HG03159 (cell line): ENCODE data around the gene DENND1A.
A peak's percentile ranks its signal among the peaks of the same experiment; 100 is the strongest.
"Not testable (repeated sequence)": the region's sequence is repeated elsewhere in the genome, so short reads cannot be mapped to it uniquely, and the experiment has no call there.

Source experiments
- ATAC-seq: cut with Tn5 transposase; IDR thresholded peaks from one replicate; pipeline ENCODE4 v1.9.1; 2021; ENCODE audit warnings: mild to moderate bottlenecking, moderate library complexity; ENCODE audit not compliant: unreplicated experiment

Gene DENND1A

GRCh38 chr9:123929870-123930831 lies at the start of gene DENND1A:
Gene DENND1A, minus strand, starts transcription at chr9:123930126. Its CDS starts 221 bp downstream, at chr9:123929905.
- ATAC-seq: peak; percentile 72

GRCh38 chr9:123978981-123979380 lies 49.1 kb upstream of the DENND1A start:
- no peak for ATAC-seq

- not testable (repeated sequence) for ATAC-seq
These were observed 46.7 kb upstream of the DENND1A start for GRCh38 chr9:123976579-123976978.

- no peak for ATAC-seq
These were observed 45.9 kb upstream of the DENND1A start for GRCh38 chr9:123975871-123976270.

- ATAC-seq: no peak
These were observed 44.5 kb upstream of the DENND1A start for GRCh38 chr9:123974471-123974870.

- no peak for ATAC-seq
These were observed 43.8 kb upstream of the DENND1A start for GRCh38 chr9:123973590-123974223.

GRCh38 chr9:123972618-123973017 lies 42.7 kb upstream of the DENND1A start:
- ATAC-seq: no peak

- ATAC-seq: no peak
These were observed 37.4 kb upstream of the DENND1A start for GRCh38 chr9:123967323-123967722.

- ATAC-seq: no peak
These were observed 36.1 kb upstream of the DENND1A start for GRCh38 chr9:123965801-123966686.

- no peak for ATAC-seq
These were observed 34.8 kb upstream of the DENND1A start for GRCh38 chr9:123964761-123965160.

GRCh38 chr9:123960965-123961364 lies 31.0 kb upstream of the DENND1A start:
- ATAC-seq: no peak

GRCh38 chr9:123960366-123960765 lies 30.4 kb upstream of the DENND1A start:
- no peak for ATAC-seq

- ATAC-seq: no peak
These were observed 29.9 kb upstream of the DENND1A start for GRCh38 chr9:123959787-123960186.

GRCh38 chr9:123957731-123958130 lies 27.8 kb upstream of the DENND1A start:
- ATAC-seq: no peak

- ATAC-seq: no peak
These were observed 27.3 kb upstream of the DENND1A start for GRCh38 chr9:123957168-123957721.

- ATAC-seq: no peak
These were observed 25.7 kb upstream of the DENND1A start for GRCh38 chr9:123955637-123956036.

GRCh38 chr9:123954518-123955280 lies 24.8 kb upstream of the DENND1A start:
- ATAC-seq: no peak

GRCh38 chr9:123952641-123953495 lies 22.9 kb upstream of the DENND1A start:
- ATAC-seq: no peak

GRCh38 chr9:123948286-123948685 lies 18.4 kb upstream of the DENND1A start:
- no peak for ATAC-seq
